ENCODE data around the gene ADAM19.

DNA sequence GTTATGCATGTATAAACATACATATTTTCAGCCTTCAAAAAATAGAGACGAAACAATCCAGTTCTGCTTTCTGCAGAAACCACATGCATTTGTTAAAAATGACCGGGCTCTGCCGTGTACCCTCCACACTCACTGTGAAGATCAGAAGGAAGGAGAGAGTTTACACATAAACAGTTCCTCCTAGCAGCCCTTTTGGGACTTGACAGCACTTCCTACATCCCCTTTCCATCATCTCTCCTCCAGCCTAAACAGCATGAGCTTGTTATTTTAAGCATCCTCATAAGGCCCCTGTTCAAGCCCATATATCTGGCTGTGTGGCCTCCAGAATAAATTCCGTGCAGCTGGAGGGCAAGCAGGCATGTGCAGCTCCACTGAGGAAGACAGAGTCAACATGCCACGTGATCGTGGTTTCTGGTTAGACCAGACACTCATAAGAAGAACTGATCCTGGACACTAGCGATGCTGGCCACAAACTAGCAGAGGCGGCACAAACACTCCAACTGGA lies 73.4 kb downstream of the ADAM19 start:
- TF ChIP-seq EZH2 (IDR thresholded peaks at IDR 0.05) (no peak), POLR2AphosphoS5 (IDR thresholded peaks at IDR 0.05; ENCODE audit: borderline replicate concordance, low read depth, low read length) (no peak)
